Hematopoietic multipotent progenitor cell treated with erythropoietin and hydrocortisone succinate and interleukin-3 and kit ligand, for 6 days (in vitro differentiated cells): Measurements from ENCODE around the gene DPEP1.
A peak's percentile ranks its signal among the peaks of the same experiment; 100 is the strongest.
"Not testable (repeated sequence)": the region's sequence is repeated elsewhere in the genome, so short reads cannot be mapped to it uniquely, and the experiment has no call there.

Source experiments
- DNase-seq: peaks from one replicate; pipeline ENCODE4 v3.0.0-alpha.2; 2015

The DPEP1 gene

DNA sequence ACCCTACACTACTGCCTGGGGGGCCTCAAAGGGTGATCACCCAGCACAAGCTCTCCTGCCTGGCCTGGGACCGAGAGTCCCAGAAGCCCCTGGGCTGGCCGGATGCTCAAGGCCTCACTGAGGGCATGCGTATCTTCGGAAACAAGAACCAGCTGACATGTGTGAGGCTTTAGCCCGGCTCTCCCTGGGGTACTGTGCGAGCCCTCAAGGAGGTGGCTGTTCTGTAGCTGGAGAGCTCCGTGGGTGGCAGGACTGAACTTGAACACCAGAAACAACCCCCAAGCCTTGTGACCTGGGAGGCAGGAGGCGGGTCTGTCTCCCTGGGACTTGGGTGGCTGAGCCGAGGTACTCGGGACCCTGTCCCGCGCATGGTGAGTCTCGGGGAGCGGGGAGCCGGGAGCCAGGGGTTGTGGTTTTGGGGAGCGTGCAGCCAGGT, 7.0 kb downstream of the DPEP1 start:
- no peak for DNase-seq

DNA sequence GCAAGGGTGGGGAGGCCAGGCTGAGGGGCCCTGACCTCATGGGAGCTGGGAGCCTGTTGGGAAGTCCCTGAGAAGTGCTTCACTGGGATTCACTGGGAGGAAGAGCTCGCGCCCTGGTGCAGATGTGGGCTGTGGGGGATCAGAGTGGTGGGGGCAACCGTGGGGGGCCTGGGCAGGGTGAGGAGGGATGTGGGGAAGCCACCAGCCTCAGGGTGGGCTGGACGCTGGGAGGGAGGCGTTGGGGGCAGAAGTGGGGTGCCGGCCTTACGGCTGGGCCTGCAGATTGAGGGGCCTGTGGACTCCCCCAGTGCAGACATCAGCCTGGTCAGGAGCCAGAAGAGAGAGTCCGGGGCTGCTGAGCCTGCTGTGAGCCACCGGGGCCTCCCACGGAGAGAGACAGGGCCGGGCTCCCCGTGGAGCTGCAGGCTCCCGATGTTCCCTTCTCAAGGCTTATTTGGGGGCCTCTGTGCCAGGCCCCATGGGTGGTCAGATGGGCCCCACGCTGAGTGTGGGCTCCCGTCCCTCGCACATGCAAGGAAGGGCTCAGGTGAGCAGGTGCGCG, 7.8 kb downstream of the DPEP1 start:
- no peak for DNase-seq

DNA sequence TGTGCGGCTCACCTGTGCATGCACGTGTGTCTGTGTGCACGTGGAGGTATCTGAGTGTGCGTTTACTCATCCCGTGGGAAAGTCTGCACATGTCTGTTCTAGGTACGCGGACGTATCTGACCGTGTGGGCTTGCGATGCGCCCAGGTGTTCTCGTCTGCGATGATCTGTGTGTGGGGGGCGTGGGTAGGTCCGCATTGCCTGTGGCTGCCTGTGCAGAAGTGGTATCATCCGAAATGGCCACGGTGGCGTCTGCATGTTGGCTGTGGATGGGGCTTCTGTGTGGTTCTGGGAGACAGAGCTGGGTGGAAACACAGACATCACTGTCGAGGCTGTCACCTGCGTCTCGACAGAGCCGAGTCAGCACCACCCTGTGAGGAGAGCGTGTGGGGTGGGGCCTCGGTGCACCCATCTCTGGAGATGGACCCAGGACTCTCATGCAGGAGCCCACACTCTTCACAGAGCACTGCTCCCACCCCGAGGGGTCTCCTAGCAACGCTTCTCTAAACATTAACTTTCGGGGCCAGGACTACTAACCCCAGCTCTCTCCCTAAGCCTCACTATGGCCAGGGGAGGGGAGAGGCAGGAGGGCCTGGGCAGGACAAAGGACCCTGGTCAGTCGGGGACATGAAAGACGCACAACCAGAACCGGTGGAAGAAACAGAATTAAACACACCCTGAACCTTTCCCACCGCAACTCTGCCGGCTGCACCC, 8.4 kb downstream of the DPEP1 start:
- DNase-seq: no peak

DNA sequence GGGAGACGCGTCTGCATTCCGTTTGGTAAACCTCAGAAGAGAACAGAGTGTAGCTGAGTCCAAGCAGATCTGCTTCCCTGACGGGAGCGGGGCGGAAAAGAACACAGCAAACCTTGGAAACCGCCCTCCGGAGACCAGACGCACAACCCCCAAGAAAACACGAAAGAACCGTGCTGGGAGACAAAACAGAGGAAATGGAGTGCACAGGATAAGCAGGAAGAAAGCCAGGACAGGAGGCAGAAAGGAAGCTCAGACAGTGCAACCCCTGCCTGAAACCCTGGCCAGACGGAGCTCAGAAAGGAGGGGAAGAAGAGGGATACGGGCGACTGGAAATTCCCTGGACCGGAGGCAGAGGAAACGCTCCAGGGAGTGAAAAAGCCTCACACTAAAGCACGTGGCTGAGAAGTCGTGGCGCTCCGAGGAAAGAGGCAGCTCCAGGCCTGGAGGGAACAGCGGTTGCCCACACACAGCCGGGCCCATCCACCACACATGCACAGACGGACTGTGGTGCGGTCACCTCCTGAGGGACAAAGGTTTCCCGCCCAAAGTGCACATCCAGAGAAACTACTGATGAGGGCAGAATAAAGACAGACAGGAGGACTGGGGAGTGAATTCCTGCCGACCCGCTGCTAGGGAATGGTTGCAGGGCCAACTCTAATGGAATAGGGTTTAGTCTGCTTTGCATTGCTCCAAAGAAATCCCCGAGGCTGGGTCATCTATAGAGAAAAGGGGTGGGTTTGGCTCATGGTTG, 10.2 kb downstream of the DPEP1 start:
- DNase-seq: no peak

DNA sequence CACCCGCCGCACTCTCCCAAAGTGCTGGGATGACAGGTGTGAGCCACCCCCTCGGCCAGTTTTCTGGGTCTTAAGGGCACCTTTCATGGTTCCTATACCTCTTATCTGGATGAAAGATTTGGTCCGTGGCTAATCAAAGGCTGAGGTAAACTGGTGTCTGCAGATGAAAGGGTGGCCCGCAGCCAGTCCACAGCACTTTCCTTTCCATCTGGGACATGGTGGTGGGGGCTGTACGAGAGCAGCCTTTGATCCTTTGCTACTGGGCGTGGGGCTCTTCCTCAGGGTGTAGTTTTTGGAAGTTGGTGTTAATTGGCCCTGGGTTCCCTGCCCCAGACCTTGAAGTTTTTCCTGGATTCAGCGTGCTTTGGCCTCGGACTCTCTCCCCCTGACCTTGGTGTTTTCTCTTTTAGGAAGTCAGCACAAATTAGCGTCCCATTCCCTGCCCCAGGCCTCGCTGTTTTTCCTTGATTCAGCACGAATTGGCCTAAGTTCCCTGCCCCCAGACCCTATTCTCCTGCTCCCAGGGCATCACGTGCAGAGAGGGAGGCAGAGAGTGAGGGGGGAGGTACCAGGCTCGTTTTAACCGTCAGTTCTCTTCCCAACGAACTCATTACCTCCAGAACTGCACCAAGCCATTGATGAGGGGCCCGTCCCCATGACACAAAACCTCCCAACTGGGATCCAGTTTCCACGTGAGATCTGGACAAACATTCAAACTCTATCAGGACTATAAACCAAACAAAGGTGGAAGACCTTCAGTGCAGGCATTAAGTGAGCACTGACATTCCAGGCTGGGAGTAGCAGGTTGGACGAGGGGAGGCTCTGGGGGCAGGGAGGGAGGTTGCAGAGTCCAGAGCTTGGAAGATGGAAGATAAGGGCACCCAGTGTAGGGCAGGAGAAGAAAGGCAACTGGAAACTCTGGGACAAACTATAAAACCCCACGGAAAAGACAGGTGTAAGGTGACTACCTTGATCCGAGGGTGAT, 11.6 kb downstream of the DPEP1 start:
- no peak for DNase-seq

DNA sequence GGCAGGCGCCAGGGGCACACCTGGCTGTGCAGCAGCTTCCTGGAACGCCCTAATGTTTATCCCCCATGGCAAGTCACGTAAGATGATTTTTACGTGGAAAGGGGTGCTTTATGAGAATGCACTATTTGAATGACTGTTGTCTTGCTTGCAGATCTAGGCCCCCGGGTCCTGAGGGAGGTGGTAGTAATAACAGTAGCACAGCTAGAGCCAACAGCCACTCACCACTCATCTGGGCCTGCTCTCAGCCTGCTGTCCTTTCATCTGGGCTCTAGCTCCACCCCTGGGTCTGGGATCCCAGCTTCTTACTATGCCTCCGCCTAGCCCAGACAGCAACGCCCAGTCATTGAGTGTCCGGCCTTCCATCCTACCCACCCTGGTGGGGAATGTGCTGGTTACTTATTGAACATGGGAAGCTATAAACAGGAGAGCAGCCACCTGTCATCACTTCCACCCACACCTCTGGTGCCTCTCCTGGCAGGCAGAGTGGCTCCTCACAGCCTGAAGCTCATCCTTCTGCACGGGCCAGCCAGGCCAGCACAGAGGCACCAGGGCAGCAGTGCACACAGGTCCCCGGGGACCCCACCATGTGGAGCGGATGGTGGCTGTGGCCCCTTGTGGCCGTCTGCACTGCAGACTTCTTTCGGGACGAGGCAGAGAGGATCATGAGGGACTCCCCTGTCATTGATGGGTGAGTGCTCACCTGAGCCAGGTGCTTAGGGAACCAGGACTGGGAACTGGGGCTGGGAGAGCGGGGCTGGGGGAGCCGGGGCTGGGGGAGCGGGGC, 16.6 kb downstream of the DPEP1 start:
- no peak for DNase-seq

DNA sequence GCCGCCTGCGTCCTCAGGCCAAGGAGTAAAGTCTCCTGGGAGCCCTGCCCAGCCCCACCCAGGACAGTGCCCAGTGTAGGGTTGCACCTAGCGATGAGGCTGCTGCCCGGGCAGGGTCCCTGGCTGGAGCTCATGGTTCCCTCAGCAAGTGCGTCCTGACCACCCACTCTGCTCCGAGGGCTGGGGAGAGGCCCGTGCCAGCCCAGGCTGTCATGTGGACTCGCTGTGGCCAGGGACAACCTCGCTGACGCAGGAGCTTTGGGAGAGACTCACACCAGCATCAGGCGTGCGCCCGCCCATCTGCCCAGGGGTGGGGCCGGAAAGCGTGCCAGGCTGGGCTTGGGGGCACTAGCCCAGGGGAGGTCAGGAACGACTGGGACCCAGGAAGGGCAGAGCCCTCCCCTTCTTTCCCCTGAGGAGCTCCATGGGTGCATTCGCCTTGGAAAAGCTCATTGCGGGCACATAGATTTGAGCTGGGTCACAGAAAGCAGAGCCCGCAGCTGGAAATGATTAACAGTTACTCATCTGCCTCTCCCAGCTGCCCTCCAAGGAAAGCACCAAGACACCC, 19.7 kb downstream of the DPEP1 start:
- DNase-seq: no peak

DNA sequence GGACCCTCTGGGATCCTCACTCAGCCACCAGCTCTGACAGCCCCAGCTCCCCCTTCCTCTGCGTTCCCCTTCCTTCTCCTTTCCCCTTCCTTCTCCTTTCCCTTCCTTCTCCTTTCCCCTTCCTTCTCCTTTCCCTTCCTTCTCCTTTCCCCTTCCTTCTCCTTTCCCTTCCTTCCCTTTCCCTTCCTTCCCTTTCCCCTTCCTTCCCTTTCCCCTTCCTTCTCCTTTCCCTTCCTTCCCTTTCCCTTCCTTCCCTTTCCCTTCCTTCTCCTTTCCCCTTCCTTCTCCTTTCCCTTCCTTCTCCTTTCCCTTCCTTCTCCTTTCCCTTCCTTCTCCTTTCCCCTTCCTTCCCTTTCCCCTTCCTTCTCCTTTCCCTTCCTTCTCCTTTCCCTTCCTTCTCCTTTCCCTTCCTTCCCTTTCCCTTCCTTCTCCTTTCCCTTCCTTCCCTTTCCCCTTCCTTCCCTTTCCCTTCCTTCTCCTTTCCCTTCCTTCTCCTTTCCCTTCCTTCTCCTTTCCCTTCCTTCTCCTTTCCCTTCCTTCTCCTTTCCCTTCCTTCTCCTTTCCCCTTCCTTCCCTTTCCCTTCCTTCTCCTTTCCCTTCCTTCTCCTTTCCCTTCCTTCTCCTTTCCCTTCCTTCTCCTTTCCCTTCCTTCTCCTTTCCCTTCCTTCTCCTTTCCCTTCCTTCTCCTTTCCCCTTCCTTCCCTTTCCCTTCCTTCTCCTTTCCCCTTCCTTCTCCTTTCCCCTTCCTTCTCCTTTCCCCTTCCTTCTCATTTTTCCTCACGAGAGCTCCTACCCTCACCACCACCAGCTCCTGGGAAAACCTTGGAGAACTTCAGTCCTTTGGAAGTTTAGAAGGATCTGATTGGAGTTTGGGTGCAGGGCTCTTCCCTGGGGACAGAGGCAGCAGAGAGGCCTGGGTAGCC, 21.3 kb downstream of the DPEP1 start:
- not testable (repeated sequence) for DNase-seq

DNA sequence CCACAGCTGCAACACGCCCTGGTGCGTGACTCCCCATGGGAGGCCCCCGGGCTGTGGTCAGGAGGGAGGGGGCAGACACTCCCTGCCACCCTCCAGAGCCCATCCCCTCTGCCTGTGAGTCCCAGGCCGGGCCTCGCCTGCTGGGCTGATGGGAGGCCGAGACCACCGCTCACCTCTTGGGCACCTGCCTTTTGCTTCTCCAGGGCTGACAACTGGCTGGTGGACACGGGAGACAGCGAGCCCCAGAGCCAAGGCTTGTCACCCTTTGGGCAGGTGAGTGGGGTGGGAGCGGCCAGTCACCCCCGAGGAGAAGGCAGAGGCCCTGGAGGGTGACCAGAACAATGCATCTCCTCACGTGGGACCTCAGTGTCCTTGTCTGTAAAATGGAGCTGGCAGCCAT, 23.2 kb downstream of the DPEP1 start:
- no peak for DNase-seq

DNA sequence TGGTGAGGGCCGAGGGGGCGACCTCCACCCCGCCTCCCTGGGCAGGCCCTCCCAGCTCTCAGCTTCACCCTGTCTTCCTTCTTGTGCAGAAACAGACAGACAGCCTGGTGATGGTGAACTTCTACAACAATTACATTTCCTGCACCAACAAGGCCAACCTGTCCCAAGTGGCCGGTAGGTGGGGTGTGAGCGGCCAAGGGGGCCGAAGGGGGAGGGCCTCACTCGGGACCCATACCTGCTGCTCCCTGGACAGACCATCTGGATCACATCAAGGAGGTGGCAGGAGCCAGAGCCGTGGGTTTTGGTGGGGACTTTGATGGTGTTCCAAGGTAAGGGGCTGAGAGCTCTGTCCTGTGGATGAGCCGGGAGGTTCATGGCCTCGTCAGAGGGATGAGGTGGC, 23.9 kb downstream of the DPEP1 start:
- DNase-seq: no peak

DNA sequence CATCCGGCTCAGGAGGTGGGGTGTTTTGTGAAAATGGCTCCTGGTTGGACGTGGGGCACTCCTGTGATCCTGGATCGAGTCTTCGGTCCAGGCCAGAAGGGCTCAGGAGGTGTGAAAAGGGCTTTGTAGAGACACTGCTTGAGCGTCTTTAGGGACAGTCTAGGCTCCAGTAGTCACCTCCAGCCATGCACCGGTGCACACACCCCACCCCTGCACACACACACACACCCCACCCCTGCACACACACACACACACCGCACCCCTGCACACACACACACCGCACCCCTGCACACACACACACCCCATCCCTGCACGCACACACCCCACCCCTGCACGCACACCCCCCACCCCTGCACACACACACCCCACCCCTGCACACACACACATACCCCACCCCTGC, 25.0 kb downstream of the DPEP1 start:
- DNase-seq: no peak

DNA sequence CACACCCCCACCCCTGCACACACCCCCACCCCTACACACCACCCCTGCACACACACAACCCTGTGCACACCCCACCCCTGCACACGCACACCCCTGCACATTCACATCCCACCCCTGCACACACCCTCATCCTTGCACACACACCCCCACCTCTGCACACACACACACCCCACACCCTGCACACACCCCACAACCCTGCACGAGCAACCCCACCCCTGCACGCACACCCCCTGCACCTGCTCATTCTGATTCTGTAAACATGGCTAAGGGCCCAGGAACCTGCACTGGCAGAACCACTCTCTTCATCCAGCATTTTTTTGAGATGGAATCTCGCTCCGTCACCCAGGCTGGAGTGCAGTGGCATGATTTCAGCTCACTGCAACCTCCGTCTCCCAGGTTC, 25.9 kb downstream of the DPEP1 start:
- DNase-seq: no peak

DNA sequence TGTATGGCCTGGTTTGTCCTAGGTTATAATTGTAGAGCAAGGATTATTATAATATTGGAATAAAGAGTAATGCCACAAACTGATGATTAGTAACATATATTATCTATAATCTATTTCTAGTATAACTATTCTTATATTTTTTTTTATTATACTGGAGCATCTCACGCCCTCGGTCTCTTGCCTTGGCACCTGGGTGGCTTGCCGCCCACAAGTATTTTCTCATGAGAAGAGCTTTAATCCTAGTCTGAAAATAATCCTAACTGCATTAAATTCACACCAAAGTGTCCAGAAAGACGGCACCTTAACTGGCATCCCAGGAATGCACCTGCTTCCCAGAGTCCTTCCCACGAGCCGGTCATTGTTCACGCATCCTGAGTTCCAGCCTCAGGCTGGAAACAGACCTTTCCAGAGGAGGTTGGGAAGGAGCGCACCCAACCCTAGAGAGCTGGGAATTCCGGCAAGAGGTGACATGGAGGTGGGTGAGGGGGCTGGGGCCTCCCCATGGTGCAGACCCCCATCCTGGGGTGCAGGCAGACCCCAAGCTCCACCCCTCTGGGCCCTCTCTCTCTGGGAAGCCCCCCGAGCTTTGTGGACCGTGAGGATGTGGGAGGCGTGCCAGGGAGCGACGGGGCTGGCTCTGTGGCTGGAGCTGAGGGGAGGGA, 28.1 kb downstream of the DPEP1 start:
- DNase-seq: no peak

DNA sequence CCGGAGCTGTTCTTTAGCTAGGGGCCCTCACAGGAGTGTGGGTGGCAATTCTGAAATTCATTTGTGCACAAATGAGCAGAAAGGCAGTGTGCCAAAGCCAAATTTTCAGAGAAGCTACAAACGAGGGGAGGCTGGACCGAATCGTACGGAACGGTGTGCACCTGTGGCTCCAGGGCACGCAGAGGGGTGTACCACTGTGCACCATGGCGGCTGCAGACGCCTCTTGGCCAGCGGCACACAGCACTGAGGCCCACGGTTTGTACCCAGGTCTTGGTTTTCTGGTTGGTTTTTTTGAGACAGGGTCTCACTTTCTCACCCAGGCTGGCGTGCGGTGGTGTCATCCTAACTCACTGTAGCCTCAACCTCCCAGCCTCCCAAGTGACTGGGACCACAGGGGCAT, 29.1 kb downstream of the DPEP1 start:
- no peak for DNase-seq

DNA sequence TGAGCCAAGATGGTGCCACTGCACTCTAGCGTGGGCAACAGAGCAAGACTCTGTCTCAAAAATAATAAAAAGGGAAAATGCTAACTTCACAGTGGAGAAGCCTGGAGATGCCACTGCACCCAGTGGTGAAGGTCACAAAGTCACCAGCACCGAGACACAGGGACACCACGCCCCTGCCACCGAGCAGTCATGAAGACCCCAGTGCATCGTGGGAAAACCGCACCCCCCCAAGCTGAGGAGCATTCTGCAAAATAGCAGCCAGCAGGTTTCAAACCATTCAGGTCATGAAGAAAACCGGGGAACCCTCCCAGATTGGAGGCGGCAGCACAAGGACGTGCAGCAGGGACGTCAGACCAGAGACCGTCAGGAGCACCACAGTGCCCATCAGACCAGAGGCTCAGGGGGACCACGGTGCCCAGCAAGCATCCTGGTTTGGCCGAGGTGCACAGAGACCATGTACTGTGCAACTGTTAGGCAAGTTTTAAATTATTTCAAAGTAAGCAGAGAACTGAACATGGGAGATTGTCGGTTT, 30.4 kb downstream of the DPEP1 start:
- DNase-seq: peak; percentile 53

DNA sequence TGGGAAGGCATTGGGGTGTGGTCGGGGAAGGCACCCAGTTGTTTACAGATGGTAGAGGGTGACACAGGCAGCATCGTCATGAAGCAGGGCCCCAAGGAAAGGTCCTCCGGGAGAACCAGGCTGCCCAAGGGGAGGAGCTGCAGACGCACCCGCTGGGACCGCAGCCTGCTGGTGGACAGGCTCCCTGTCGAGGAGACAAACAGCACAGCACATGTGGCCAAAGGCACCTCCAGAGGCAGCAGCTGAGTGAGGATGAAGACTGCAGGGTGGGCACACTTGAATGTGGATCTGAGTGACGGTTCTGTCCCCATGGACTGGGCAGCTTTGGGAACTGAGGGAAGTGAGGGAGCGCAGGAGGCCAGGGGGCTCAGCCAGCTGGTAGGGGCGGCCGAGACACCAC, 31.7 kb downstream of the DPEP1 start:
- no peak for DNase-seq

DNA sequence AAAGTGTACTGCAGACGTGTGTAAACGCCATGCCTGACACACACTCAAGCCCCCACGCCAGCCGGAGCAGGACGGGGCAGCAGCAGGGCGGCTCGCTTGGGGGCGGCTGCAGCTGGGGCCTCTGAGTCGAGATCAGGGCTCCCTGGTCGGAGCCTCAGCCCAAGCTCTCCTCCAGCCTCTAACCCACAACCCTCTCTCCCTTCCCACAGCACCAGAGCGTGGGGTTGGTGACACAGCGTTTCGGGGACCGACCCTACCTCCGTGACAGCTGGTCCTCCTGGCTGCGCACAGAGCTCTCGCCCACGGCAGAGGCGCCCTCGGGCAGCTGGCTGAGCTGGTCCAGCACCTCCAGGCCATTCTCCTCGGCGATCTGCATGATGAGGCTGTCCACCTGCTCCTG, 32.8 kb downstream of the DPEP1 start:
- no peak for DNase-seq

DNA sequence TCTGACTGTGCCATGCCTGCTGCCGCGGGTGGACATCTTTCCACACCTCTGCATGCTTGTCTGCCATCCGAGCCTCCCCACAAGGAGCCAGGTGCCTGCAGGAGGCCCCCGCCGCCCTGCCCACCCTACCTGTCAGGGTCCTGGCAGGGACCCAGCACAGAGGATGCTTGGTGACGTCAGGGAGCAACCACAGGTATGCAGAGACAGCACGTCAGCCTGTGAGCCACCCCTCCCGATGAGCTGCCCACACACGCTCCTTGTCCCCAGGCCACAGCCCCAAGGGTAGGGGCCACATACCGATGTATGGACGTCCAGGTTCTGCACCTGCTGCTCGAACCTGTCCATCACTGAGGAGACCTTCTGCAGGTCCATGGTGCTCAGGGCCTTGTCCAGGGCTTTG, 33.5 kb downstream of the DPEP1 start:
- DNase-seq: no peak

DNA sequence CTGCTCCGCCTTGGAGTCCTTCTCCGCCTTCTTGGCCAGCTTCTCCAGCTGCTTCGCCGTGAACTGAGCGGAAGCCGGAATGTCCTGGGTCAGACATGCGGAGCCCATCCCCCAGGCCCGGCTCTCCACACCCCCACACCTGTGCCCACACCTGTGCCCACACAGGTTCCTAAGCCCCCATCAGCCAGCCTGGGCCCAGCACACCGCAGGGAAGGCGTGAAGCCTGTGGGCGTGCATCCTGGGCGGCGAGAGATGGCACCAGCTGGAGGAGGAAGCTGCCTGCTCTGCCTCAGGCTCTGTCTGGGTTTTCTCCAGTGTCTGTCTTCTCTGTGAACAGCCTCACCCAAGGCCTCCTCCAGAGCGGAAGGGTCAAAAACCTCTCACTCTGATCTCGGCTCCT, 38.1 kb downstream of the DPEP1 start:
- no peak for DNase-seq
